ENCODE data around the gene ARL4C. TPM values are rescaled to one million over a fixed set of nuclear protein-coding genes. Genes with fewer than 3 reads are reported as not detected.
"Not testable (repeated sequence)": the region's sequence is repeated elsewhere in the genome, so short reads cannot be mapped to it uniquely, and the experiment has no call there.

The ARL4C gene
- total RNA-seq, 1 experiment from 2014 or later: 21.0 TPM

- CTCF ChIA-PET: no interaction called here
- no TSS peak for BruUV-seq (replicated peaks)
- H3K4me1 Mint-ChIP-seq (ENCODE audit: low read depth, unreplicated experiment): peaks cover 26% of the 10 kb centered on the region
Observed at GRCh38 chr2:234459401-234460009, 37.4 kb downstream of the ARL4C start.

GRCh38 chr2:234458466-234458865, 38.4 kb downstream of the ARL4C start:
- H3K4me1 Mint-ChIP-seq (ENCODE audit: low read depth, unreplicated experiment): peaks cover 15% of the 10 kb centered on the region
- H3K4me3 Mint-ChIP-seq (ENCODE audit: low read depth, unreplicated experiment): no peak overlapping the region
- CTCF ChIA-PET: no interaction called here
- H3K36me3 Mint-ChIP-seq (ENCODE audit: insufficient read depth, unreplicated experiment): no peaks in the 10 kb centered on the region
- no peak overlapping the region for H3K27ac Mint-ChIP-seq (ENCODE audit: unreplicated experiment)
- intact Hi-C loops (cut with micrococcal nuclease; ENCODE audit: unreplicated experiment): no loop called here
- no TSS peak for BruUV-seq (replicated peaks)
- peaks cover 5% of the 10 kb centered on the region for H3K9me3 Mint-ChIP-seq (ENCODE audit: low read depth, unreplicated experiment)
- no peak for TF ChIP-seq CTCF (IDR thresholded peaks at IDR 0.05; ENCODE audit: unreplicated experiment)
- DNase-seq: no peak
- no peaks in the 10 kb centered on the region for H3K27me3 Mint-ChIP-seq (ENCODE audit: unreplicated experiment)

More at GRCh38 chr2:234459401-234460009, 37.4 kb downstream of the ARL4C start:
- H3K27ac Mint-ChIP-seq (ENCODE audit: unreplicated experiment): no peak overlapping the region
- H3K36me3 Mint-ChIP-seq (ENCODE audit: insufficient read depth, unreplicated experiment): no peaks in the 10 kb centered on the region
- intact Hi-C loops (cut with micrococcal nuclease; ENCODE audit: unreplicated experiment): no loop called here
- no peaks in the 10 kb centered on the region for H3K27me3 Mint-ChIP-seq (ENCODE audit: unreplicated experiment)
- no peak for DNase-seq
- H3K4me3 Mint-ChIP-seq (ENCODE audit: low read depth, unreplicated experiment): no peak overlapping the region
- TF ChIP-seq CTCF (IDR thresholded peaks at IDR 0.05; ENCODE audit: unreplicated experiment): no peak
- H3K9me3 Mint-ChIP-seq (ENCODE audit: low read depth, unreplicated experiment): peaks cover 5% of the 10 kb centered on the region

- Mint-ChIP-seq H3K27me3 (ENCODE audit: unreplicated experiment) (no peaks in the 10 kb centered on the region), H3K36me3 (ENCODE audit: insufficient read depth, unreplicated experiment) (no peaks in the 10 kb centered on the region), H3K4me1 (ENCODE audit: low read depth, unreplicated experiment) (peaks cover 23% of the 10 kb centered on the region), H3K9me3 (ENCODE audit: low read depth, unreplicated experiment) (peaks cover 7% of the 10 kb centered on the region), H3K4me3 (ENCODE audit: low read depth, unreplicated experiment) (no peak overlapping the region), H3K27ac (ENCODE audit: unreplicated experiment) (no peak overlapping the region)
- BruUV-seq (replicated peaks): no TSS peak
- intact Hi-C loops (cut with micrococcal nuclease; ENCODE audit: unreplicated experiment): no loop called here
- CTCF ChIA-PET: no interaction called here
- TF ChIP-seq CTCF (IDR thresholded peaks at IDR 0.05; ENCODE audit: unreplicated experiment): no peak
- DNase-seq: no peak
Observed at GRCh38 chr2:234457421-234457820, 39.5 kb downstream of the ARL4C start.

- H3K27ac Mint-ChIP-seq (ENCODE audit: unreplicated experiment); H3K27me3 Mint-ChIP-seq (ENCODE audit: unreplicated experiment); CTCF ChIA-PET; H3K36me3 Mint-ChIP-seq (ENCODE audit: insufficient read depth, unreplicated experiment); intact Hi-C loops (cut with micrococcal nuclease; ENCODE audit: unreplicated experiment); DNase-seq; H3K9me3 Mint-ChIP-seq (ENCODE audit: low read depth, unreplicated experiment); H3K4me3 Mint-ChIP-seq (ENCODE audit: low read depth, unreplicated experiment); BruUV-seq (replicated peaks): not testable (repeated sequence)
- peaks cover 33% of the 10 kb centered on the region for H3K4me1 Mint-ChIP-seq (ENCODE audit: low read depth, unreplicated experiment)
Observed at GRCh38 chr2:234455246-234455645, 41.6 kb downstream of the ARL4C start.

- H3K27ac Mint-ChIP-seq (ENCODE audit: unreplicated experiment): no peak overlapping the region
- CTCF ChIA-PET: interaction anchor here (0.7 kb wide), 1 partner anchor 11 kb away, joined by 4 read pairs; no protein-coding TSS in a partner anchor
- no peak for TF ChIP-seq CTCF (IDR thresholded peaks at IDR 0.05; ENCODE audit: unreplicated experiment)
- H3K27me3 Mint-ChIP-seq (ENCODE audit: unreplicated experiment): no peaks in the 10 kb centered on the region
- no TSS peak for BruUV-seq (replicated peaks)
- no peak overlapping the region for H3K4me3 Mint-ChIP-seq (ENCODE audit: low read depth, unreplicated experiment)
- H3K36me3 Mint-ChIP-seq (ENCODE audit: insufficient read depth, unreplicated experiment): no peaks in the 10 kb centered on the region
- DNase-seq: no peak
- H3K4me1 Mint-ChIP-seq (ENCODE audit: low read depth, unreplicated experiment): peaks cover 30% of the 10 kb centered on the region
- peaks cover 7% of the 10 kb centered on the region for H3K9me3 Mint-ChIP-seq (ENCODE audit: low read depth, unreplicated experiment)
- intact Hi-C loops (cut with micrococcal nuclease; ENCODE audit: unreplicated experiment): no loop called here
Observed at GRCh38 chr2:234454433-234454832, 42.4 kb downstream of the ARL4C start.
